ENCODE data around the gene GEMIN5.

The GEMIN5 gene

GRCh38 chr5:154937186-154937717 is 759 bp downstream of the GEMIN5 start:
- TF ChIP-seq, protein P1, sequence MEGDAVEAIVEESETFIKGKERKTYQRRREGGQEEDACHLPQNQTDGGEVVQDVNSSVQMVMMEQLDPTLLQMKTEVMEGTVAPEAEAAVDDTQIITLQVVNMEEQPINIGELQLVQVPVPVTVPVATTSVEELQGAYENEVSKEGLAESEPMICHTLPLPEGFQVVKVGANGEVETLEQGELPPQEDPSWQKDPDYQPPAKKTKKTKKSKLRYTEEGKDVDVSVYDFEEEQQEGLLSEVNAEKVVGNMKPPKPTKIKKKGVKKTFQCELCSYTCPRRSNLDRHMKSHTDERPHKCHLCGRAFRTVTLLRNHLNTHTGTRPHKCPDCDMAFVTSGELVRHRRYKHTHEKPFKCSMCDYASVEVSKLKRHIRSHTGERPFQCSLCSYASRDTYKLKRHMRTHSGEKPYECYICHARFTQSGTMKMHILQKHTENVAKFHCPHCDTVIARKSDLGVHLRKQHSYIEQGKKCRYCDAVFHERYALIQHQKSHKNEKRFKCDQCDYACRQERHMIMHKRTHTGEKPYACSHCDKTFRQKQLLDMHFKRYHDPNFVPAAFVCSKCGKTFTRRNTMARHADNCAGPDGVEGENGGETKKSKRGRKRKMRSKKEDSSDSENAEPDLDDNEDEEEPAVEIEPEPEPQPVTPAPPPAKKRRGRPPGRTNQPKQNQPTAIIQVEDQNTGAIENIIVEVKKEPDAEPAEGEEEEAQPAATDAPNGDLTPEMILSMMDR (IDR thresholded peaks at IDR 0.05), result no peak

DNA sequence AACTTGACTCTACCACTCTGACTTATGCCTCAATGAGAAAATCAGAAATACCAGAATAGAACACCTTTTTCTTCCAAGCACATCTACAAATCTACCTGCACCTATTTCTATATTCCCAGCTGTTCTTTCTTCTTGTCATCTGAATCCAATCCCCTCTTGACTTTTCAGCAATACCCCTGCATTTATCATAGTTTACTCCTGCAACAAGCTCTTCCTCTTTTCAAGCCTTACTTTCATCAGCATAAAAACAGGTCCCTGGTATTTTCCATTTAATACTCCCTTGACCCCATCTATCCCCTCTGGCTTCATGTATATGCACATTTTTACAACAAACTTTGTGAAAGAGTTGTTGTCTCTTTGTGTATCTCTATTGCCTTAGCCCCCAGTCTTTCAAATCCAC is 3.1 kb downstream of the GEMIN5 start:
- TF ChIP-seq, protein P1 (IDR thresholded peaks at IDR 0.05), result no peak

DNA sequence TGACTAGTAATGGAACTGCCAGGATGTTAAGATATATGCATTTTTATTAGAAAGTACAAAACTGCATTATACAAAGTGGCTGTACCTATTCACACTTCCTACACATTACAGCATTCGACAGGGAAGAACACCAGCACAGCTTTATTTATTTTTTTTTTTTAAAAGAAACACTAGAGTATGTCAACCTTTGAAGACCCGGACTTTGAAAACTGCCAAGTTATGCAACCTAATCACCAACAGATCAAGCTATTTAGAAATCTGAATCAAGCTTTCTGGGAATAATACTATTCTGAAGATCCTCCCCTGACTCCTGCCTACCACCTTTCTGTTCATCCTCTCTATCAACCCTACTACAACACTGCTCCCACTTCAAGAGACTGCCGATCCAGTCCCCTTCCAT is 4.5 kb downstream of the GEMIN5 start:
- TF ChIP-seq, protein P1 (IDR thresholded peaks at IDR 0.05), result no peak

GRCh38 chr5:154923441-154924430 is 14.3 kb downstream of the GEMIN5 start:
- TF ChIP-seq, protein P1 (IDR thresholded peaks at IDR 0.05), result no peak

- TF ChIP-seq, protein P1 (IDR thresholded peaks at IDR 0.05), result no peak
Measured at GRCh38 chr5:154917757-154918156, 20.3 kb downstream of the GEMIN5 start.

DNA sequence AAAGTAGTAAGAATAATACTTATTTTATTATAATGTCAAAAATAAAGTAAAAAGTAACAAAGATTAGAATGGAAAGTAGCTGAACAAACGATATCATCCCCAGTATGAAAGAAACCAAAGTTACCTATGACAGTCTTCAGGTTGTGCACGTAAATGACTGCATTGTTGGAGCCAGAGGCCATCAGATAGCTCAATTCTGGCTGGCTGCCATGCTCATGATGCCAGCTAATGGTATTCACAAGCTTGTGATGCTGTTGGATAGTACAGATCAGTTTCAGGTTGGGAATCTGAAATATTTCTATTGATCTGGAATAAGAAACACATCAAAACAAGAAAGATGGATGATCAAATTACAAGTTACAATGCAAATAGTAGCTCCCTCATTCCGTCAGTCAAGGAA is 21.1 kb downstream of the GEMIN5 start:
- TF ChIP-seq, protein P1 (IDR thresholded peaks at IDR 0.05), result no peak

DNA sequence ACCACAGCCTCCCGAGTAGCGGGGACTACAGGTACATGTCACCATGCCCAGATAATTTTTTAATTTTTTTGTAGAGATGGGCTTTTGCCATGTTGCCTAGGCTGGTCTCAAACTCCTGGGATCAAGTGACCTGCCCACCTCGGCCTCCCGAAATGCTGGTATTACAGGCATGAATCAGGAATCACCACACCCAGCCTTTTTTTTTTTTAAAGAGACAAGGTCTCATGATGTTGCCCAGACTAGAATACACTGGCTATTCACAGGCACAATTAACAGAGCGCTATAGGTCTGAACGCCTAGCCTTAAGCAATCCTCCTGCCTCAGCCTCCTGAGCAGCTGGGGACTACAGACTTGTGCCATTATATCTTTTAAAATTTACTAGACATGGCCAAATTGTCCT is 36.1 kb downstream of the GEMIN5 start:
- TF ChIP-seq, protein P1 (IDR thresholded peaks at IDR 0.05), result no peak

Data from LNCAP (cell line).